Ishikawa (cell line): ENCODE results near the gene MLLT10.

Source experiments
- CEBPB ChIP-seq: IDR thresholded peaks from 2 replicates; pipeline ENCODE4 v1.6.1; 2012
- CREB1 ChIP-seq: IDR thresholded peaks from 2 replicates; pipeline ENCODE4 v1.6.1; 2012; ENCODE audit warnings: low read depth
- EGR1 ChIP-seq: IDR thresholded peaks from 2 replicates; pipeline ENCODE4 v1.6.1; 2012
- EP300 ChIP-seq: IDR thresholded peaks from 2 replicates; pipeline ENCODE4 v1.6.1; 2012; ENCODE audit warnings: borderline replicate concordance
- FOXM1 ChIP-seq: IDR thresholded peaks from 2 replicates; pipeline ENCODE4 v1.6.1; 2012; ENCODE audit warnings: low read depth, borderline replicate concordance
- NFIC ChIP-seq: IDR thresholded peaks from 2 replicates; pipeline ENCODE4 v1.6.1; 2012
- RAD21 ChIP-seq: IDR thresholded peaks from 2 replicates; pipeline ENCODE4 v1.6.1; 2012; ENCODE audit warnings: low read depth
- TAF1 ChIP-seq: IDR thresholded peaks from 2 replicates; pipeline ENCODE4 v1.6.1; 2012; ENCODE audit warnings: low read depth, mild to moderate bottlenecking
- TCF12 ChIP-seq: IDR thresholded peaks from 2 replicates; pipeline ENCODE4 v1.6.1; 2012; ENCODE audit warnings: low read depth
- TEAD4 ChIP-seq: IDR thresholded peaks from 2 replicates; pipeline ENCODE4 v1.6.1; 2012
- YY1 ChIP-seq: IDR thresholded peaks from 2 replicates; pipeline ENCODE4 v1.6.1; 2012; ENCODE audit warnings: low read depth
- ZBTB7A ChIP-seq: IDR thresholded peaks from 2 replicates; pipeline ENCODE4 v1.6.1; 2012; ENCODE audit warnings: low read depth
- TF ChIP-seq, protein P1 (sequence below): IDR thresholded peaks from 2 replicates; pipeline ENCODE4 v1.6.1; 2012
- TF ChIP-seq, protein P2 (sequence below): IDR thresholded peaks from 2 replicates; pipeline ENCODE4 v1.6.1; 2012
- TF ChIP-seq, protein P3 (sequence below): IDR thresholded peaks from 2 replicates; pipeline ENCODE4 v1.6.1; 2012; ENCODE audit warnings: low read depth, mild to moderate bottlenecking

Gene MLLT10

DNA sequence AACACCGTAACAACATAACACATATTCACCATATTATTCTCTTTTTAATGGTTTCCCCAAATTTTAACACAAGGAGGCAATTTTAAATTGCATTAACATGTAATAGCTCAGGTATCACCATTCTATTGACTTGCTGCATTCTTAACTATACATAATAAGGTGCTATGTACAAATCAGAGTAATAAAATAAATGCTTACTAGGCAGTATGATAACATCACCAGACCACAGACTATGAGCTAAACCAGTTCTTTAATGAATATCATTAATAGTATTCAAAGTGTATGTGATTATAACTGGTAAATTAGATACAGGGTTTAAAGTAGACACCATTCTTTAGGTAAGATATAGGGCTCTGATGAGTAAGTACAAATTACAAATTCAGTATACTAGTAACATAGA lies 242.9 kb downstream of the MLLT10 start:
- TF ChIP-seq TEAD4 = no peak
- no peak for TF ChIP-seq CEBPB
- no peak for TF ChIP-seq CREB1
- no peak for TF ChIP-seq YY1
- TF ChIP-seq, protein P1, sequence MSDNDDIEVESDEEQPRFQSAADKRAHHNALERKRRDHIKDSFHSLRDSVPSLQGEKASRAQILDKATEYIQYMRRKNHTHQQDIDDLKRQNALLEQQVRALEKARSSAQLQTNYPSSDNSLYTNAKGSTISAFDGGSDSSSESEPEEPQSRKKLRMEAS = no peak
- no peak for TF ChIP-seq NFIC
- TF ChIP-seq TAF1 = no peak
- TF ChIP-seq EP300 = no peak
- TF ChIP-seq, protein P2, sequence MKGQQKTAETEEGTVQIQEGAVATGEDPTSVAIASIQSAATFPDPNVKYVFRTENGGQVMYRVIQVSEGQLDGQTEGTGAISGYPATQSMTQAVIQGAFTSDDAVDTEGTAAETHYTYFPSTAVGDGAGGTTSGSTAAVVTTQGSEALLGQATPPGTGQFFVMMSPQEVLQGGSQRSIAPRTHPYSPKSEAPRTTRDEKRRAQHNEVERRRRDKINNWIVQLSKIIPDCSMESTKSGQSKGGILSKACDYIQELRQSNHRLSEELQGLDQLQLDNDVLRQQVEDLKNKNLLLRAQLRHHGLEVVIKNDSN = no peak
- no peak for TF ChIP-seq FOXM1
- no peak for TF ChIP-seq EGR1
- TF ChIP-seq TCF12 = no peak
- no peak for TF ChIP-seq ZBTB7A
- TF ChIP-seq, protein P3, sequence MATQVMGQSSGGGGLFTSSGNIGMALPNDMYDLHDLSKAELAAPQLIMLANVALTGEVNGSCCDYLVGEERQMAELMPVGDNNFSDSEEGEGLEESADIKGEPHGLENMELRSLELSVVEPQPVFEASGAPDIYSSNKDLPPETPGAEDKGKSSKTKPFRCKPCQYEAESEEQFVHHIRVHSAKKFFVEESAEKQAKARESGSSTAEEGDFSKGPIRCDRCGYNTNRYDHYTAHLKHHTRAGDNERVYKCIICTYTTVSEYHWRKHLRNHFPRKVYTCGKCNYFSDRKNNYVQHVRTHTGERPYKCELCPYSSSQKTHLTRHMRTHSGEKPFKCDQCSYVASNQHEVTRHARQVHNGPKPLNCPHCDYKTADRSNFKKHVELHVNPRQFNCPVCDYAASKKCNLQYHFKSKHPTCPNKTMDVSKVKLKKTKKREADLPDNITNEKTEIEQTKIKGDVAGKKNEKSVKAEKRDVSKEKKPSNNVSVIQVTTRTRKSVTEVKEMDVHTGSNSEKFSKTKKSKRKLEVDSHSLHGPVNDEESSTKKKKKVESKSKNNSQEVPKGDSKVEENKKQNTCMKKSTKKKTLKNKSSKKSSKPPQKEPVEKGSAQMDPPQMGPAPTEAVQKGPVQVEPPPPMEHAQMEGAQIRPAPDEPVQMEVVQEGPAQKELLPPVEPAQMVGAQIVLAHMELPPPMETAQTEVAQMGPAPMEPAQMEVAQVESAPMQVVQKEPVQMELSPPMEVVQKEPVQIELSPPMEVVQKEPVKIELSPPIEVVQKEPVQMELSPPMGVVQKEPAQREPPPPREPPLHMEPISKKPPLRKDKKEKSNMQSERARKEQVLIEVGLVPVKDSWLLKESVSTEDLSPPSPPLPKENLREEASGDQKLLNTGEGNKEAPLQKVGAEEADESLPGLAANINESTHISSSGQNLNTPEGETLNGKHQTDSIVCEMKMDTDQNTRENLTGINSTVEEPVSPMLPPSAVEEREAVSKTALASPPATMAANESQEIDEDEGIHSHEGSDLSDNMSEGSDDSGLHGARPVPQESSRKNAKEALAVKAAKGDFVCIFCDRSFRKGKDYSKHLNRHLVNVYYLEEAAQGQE = no peak
- TF ChIP-seq RAD21 = no peak

DNA sequence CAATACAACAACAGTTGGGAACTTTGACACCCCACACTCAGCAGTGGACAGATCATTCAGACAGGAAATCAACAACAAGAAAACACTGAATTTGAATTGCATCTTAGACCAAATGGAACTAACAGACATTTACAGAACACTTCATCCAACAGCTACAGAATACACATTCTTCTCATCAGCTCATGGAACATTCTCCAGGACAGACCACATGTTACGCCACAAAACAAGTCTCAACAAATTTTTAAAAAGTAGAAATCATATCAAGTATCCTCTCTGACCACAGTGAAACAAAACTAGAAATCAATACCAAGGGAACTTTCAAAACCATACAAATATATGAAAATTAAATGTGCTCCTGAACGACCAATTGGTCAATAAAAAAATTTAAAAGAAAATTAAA lies 257.2 kb downstream of the MLLT10 start:
- no peak for TF ChIP-seq YY1
- no peak for TF ChIP-seq TAF1
- no peak for TF ChIP-seq NFIC
- no peak for TF ChIP-seq ZBTB7A
- no peak for TF ChIP-seq FOXM1
- no peak for TF ChIP-seq EGR1
- TF ChIP-seq TEAD4 = no peak
- TF ChIP-seq, protein P3 = no peak
- TF ChIP-seq, protein P2 = no peak
- TF ChIP-seq, protein P1 = no peak
- no peak for TF ChIP-seq CREB1
- TF ChIP-seq RAD21 = no peak
- TF ChIP-seq TCF12 = no peak
- no peak for TF ChIP-seq EP300
- TF ChIP-seq CEBPB = no peak
